HPDE6-E6E7 (cell line): ENCODE measurements around the gene ZNF841.
"Not testable (repeated sequence)": the region's sequence is repeated elsewhere in the genome, so short reads cannot be mapped to it uniquely, and the experiment has no call there.

Source experiments
- DNase-seq: peaks from one replicate; pipeline ENCODE4 v3.0.0; 2011; ENCODE audit warnings: missing footprints; ENCODE audit errors: extremely low spot score

ZNF841 gene

DNA sequence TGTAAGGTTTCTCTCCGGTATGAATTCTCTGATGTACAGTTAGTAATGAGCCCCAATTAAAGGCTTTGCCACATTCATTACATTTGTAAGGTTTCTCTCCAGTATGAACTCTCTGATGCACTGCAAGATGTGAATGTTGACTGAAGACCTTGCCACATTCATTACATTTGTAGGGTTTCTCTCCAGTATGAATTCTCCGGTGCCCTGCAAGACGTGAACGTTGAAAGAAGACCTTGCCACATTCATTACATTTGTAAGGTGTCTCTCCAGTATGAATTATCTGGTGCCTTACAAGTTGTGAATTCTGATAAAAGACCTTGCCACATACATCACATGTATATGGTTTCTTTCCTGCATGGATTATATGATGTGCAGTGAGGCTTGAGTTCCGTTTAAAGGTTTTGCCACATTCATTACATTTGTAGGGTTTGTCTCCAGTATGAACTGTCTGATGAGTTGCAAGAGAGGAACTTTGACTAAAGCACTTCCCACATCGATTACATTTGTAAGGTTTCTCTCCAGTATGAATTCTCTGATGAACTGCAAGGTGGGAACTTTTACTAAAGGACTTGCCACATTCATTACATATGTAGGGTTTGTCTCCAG is 29.2 kb downstream of the ZNF841 start:
- no peak for DNase-seq

DNA sequence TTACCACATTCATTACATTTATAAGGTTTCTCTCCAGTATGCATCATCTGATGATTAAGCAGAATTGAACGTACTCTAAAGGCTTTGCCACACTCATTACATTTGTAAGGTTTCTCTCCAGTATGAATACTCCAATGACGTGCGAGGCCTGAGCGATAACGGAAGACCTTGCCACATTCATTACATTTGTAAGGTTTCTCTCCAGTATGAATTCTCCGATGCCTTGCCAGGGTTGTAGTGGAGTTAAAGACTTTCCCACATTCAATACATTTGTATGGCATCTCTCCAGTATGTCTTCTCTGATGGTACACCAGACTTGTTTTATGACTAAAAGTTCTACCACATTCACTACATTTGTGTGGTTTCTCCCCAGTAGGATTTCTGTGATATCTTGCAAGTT is 30.2 kb downstream of the ZNF841 start:
- DNase-seq = no peak

- DNase-seq = not testable (repeated sequence)
Measured at GRCh38 chr19:52056480-52056879, 39.1 kb downstream of the ZNF841 start.

DNA sequence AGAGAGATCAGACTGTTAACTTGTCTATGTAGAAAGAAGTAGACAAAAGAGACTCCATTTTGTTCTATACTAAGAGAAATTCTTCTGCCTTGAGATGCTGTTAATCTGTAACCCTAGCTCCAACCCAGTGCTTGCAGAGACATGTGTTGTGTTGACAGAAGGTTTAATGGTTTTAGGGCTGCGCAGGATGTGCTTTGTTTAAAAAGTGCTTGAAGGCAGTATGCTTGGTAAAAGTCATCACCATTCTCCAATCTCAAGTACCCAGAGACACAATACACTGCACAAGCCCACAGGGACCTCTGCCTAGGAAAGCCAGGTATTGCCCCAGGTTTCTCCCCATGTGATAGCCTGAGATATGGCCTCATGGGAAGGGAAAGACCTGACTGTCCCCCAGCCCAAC is 43.8 kb downstream of the ZNF841 start:
- DNase-seq = not testable (repeated sequence)

GRCh38 chr19:52048555-52049501 is 46.7 kb downstream of the ZNF841 start, which contains the start of gene ZNF432:
ZNF432 (minus strand) TSS chr19:52048838; CDS start chr19:52046868, 1,970 bp downstream.
- peak; percentile 88 for DNase-seq

DNA sequence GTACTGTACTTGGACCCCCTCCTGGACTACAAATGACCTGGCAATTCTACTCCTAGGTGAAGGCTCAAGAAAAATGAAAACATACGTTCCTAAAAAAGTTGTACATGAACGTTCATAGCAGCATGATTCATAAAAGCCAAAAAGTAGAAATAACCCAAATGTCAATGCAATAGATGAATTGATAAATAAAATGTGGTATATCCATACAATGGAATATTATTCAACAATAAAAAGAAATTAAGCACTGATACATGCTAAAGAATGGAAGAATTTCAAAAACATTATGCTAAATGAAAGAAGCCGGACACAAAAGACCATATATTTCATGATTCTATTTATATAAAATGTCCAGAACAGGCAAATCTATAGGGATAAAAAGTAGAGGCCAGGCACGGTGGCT is 56.4 kb downstream of the ZNF841 start:
- DNase-seq = no peak

GRCh38 chr19:52034051-52034728 is 61.4 kb downstream of the ZNF841 start:
- DNase-seq = no peak

GRCh38 chr19:52028780-52029123 is 66.8 kb downstream of the ZNF841 start:
- DNase-seq = no peak

DNA sequence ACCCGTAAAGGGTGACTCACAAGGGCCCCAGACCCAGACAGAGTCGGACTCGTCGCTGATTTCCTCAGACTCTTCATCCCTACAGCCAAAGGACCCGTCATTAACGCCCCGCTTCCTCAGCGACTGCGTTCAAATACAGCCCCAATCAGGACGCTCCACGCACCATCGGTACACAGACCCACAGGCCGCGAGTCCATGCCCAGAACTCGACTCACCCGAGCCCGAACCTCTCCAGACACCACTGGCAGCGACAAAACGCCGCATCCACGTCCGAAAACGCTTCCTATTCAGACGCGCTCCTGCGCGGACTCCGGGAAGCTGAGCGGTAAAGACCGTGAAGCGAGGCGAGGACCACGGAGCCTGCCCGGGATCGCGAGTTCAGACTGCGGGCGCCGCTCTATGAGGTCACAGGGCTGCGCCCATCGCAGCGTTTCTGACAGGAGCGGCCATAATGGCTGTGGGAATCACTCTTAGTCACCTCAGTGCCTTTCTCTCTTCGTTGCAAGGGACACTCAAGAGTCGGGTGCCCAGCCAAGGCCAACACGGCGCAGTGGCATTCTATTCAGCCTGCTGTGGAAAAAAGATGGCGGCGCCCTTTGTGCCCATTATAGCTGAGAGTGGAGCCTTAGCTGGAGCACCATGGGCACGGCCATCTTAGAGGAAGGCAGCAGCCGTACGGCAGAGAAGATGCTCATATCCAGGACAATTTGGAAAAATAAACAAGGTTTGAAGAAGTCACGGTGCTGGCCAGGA is 67.4 kb downstream of the ZNF841 start, which contains the start of gene ZNF614:
ZNF614 (minus strand) TSS at position 353 of the 753 bp plus-strand sequence. CDS start 2,634 bp downstream, outside the sequence.
- DNase-seq = peak; percentile 84

- DNase-seq = not testable (repeated sequence)
Measured at GRCh38 chr19:52026255-52026990, 69.1 kb downstream of the ZNF841 start.

GRCh38 chr19:52024478-52024877 is 71.1 kb downstream of the ZNF841 start:
- DNase-seq = not testable (repeated sequence)

DNA sequence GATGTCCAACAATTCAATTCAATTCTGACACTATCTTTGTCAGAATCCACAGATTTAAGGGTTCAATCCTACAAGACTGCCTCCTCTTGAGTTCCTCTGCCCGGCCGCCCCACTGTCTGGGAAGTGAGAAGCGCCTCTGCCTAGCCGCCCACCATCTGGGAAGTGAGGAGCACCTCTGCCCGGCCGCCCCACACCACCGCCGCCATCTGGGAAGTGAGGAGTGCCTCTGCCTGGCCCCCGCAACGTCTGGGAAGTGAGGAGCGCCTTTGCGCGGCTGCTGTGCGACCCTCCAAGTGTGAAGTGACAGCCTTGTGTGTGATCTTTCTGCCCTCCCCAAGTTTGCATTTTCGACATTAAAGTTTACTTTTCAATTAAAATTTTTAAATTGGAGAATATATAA is 73.4 kb downstream of the ZNF841 start:
- DNase-seq = no peak

- no peak for DNase-seq
Measured at GRCh38 chr19:52020506-52020905, 75.1 kb downstream of the ZNF841 start.
